T47D (cell line): ENCODE measurements around the gene SAGE1.
A peak's percentile ranks its signal among the peaks of the same experiment; 100 is the strongest.
"Not testable (repeated sequence)": the region's sequence is repeated elsewhere in the genome, so short reads cannot be mapped to it uniquely, and the experiment has no call there.

Experiments used
- DNase-seq, 2 experiments: peaks; one replicate each; pipeline versions ENCODE4 v3.0.0 to v3.0.0-alpha.2; 2011 to 2012; ENCODE audit warnings: low read depth in 1 of 2, low spot score in 1 of 2
- JUND ChIP-seq: IDR thresholded peaks from 2 replicates; pipeline ENCODE4 v1.6.1; 2012; ENCODE audit warnings: low read depth
- in situ Hi-C: cut with HindIII; loops from 2 replicates; pipeline ENCODE4 v1.10.0; 2016; ENCODE audit warnings: low sequenced_read_pairs, low pct_unique_long_range_greater_than_20kb

SAGE1 gene, protein sequence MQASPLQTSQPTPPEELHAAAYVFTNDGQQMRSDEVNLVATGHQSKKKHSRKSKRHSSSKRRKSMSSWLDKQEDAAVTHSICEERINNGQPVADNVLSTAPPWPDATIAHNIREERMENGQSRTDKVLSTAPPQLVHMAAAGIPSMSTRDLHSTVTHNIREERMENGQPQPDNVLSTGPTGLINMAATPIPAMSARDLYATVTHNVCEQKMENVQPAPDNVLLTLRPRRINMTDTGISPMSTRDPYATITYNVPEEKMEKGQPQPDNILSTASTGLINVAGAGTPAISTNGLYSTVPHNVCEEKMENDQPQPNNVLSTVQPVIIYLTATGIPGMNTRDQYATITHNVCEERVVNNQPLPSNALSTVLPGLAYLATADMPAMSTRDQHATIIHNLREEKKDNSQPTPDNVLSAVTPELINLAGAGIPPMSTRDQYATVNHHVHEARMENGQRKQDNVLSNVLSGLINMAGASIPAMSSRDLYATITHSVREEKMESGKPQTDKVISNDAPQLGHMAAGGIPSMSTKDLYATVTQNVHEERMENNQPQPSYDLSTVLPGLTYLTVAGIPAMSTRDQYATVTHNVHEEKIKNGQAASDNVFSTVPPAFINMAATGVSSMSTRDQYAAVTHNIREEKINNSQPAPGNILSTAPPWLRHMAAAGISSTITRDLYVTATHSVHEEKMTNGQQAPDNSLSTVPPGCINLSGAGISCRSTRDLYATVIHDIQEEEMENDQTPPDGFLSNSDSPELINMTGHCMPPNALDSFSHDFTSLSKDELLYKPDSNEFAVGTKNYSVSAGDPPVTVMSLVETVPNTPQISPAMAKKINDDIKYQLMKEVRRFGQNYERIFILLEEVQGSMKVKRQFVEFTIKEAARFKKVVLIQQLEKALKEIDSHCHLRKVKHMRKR

GRCh38 chrX:135893294-135893817 lies at the start of gene SAGE1, which contains the start of gene CT45A10:
TSS of gene SAGE1 (plus strand) at chrX:135893716. CDS start at chrX:135896243, 2,527 bp downstream.
TSS of gene CT45A10 (minus strand) at chrX:135893444. CDS start at chrX:135885344, 8,100 bp downstream.
- in situ Hi-C loops: no loop called here
- no peak for DNase-seq
- no peak for TF ChIP-seq JUND

DNA sequence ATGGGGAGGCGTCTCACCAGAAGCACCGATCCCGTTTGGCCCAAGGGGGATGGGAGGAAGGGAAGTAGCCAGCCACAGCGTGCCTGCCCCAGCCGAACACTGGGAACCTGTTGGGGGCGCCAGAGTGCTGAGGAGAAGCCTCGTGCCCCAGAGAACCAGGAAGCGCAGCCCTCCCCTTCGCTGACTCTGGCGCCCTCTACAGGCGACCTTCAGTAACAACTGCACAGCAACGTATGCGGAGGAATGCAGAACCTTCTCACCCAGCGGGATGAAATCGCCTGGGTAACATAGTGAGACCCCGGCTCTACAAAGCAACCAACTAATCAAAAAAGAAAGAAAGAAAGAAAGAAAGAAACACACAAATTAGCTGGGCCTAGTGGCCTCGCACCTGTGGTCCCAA lies 39.1 kb upstream of the SAGE1 start, which contains the start of gene CT45A8:
Gene CT45A8, minus strand, starts transcription at position 101 of the 400 bp plus-strand sequence. CDS start 3,755 bp downstream, outside the sequence.
- in situ Hi-C loops, DNase-seq: not testable (repeated sequence)

DNA sequence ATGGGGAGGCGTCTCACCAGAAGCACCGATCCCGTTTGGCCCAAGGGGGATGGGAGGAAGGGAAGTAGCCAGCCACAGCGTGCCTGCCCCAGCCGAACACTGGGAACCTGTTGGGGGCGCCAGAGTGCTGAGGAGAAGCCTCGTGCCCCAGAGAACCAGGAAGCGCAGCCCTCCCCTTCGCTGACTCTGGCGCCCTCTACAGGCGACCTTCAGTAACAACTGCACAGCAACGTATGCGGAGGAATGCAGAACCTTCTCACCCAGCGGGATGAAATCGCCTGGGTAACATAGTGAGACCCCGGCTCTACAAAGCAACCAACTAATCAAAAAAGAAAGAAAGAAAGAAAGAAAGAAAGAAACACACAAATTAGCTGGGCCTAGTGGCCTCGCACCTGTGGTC lies 21.8 kb upstream of the SAGE1 start, which contains the start of gene CT45A9:
Gene CT45A9, minus strand, starts transcription at position 101 of the 400 bp plus-strand sequence. CDS start 3,751 bp downstream, outside the sequence.
- DNase-seq, in situ Hi-C loops: not testable (repeated sequence)

- in situ Hi-C loops, DNase-seq: not testable (repeated sequence)
These were observed 10.8 kb upstream of the SAGE1 start for GRCh38 chrX:135882741-135883140.

DNA sequence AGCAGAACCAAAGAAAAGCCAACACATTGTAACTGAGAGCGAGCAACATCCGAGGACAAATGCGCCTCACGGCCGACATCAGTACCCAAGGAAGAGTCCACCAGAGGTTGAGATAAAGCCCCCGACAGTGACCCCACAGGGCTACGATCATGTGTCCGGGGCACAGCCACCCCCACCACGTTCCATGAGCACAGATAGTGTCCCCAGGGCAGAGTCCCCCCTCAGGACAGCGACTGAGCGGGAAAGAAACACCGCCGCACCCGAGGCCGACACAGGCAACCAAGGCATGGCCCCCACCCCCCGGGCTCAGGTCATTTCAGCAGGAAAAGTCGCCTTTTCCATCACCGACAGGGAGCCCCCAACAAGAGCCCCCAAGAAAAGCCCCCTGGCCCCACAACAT lies 5.3 kb upstream of the SAGE1 start:
- DNase-seq, in situ Hi-C loops: not testable (repeated sequence)

GRCh38 chrX:135888976-135889375 lies 4.5 kb upstream of the SAGE1 start:
- in situ Hi-C loops: not testable (repeated sequence)
- peak in 1 of 2 experiments; percentile 19 for DNase-seq

DNA sequence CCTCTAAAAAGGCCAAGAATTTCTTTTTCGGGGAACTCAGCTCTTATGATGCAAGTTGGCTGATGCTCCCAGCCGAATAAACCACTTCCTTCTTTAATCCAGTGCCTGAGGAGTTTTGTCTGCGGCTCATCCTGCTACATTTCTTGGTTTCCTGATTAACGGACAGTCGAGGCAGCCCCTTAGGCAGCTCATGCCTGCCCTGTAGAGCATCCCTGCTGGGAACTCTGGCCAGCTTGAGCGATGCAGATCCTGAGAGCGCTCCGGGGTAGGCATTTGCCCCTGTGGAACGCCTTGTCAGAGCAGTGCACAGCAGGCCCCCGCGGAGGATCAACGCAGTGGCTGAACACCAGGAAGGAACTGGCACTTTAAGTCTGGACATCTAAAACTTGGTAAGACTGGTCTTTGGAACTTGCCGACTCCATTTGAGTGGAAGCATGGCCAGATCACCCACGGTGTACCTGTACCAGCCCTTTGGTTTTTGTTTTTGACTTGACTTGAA lies 3.4 kb upstream of the SAGE1 start:
- DNase-seq: no peak
- no peak for TF ChIP-seq JUND
- in situ Hi-C loops: no loop called here

GRCh38 chrX:135892781-135893180 lies 735 bp upstream of the SAGE1 start:
- no peak for TF ChIP-seq JUND
- no peak for DNase-seq
- in situ Hi-C loops: no loop called here

DNA sequence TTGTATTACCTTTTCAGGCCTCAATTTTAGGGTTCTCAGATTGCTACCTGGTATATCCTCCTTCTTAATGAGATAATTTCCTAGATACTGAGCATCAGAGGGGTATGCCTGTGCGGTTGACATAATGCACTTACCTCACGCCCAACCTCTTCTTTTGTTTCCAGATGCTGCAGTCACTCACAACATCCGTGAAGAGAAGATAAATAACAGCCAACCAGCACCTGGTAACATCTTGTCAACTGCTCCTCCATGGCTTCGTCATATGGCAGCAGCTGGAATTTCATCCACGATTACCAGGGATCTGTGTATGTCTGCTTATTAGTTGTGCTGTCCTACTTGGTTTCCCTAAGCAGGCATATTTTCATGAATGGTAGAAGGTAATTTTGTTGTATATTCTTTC lies 16.7 kb downstream of the SAGE1 start:
- DNase-seq: no peak
- TF ChIP-seq JUND: no peak

DNA sequence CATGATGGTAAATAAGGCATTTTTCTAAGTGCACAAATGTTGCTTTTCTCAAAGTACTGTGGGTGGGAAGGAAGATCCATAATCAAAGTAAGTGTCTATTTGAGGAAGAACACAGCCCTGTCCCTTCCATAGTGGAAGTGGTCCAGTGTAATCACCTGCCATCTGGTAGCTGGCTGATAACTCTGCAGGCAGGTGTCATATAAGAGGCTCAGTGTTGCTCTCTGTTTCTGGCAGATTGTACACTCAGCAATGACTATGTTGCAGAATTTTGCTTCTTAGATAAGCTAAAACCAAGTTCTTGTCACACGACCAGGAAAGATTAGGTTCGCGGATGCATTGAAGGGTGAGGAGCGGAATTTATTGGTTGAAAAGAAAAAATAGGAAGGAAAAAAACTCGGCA lies 20.9 kb downstream of the SAGE1 start:
- in situ Hi-C loops: no loop called here
- no peak for DNase-seq
- no peak for TF ChIP-seq JUND

More for the DNA sequence above, 16.7 kb downstream of the SAGE1 start:
- in situ Hi-C loops: no loop called here

DNA sequence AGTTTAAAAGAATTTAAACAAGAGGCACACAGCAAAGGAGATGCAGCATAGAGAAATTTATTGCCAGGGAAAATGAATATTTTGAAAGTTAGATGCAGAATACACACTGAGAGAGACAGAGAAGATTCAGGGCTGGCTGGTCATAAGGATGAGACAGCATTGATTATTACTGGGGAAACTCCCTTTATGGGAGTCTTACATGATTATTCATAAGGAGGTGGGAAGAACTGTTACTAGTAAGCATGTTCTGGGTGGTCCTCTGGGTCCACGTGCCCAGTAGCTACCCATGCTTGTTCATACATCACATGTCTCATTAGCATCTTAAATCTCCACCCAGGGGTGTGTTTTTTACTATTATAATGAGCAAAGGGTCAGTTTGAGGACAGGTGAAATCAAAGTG lies 27.0 kb downstream of the SAGE1 start:
- in situ Hi-C loops, DNase-seq: not testable (repeated sequence)

DNA sequence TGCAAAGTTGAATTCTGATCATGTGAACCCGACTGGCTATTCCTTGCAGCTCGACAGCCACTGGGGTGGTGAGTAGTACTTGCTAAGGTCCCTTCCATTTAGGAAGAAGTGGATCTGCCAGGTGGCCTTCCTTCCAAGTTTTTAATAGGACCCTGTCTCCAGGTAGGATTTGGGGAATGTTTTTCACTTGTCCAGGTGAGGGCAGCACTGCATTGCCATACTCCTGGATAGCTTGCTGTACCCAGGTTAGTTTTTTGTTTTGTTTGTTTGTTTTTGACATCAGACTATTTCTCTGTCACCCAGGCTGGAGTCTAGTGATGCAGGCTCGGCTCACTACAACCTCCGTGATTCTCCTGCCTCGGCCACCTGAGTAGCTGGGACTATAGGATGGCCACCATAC lies 29.8 kb downstream of the SAGE1 start:
- TF ChIP-seq JUND: no peak
- in situ Hi-C loops: no loop called here
- peak; percentile 0 to 17 for DNase-seq

DNA sequence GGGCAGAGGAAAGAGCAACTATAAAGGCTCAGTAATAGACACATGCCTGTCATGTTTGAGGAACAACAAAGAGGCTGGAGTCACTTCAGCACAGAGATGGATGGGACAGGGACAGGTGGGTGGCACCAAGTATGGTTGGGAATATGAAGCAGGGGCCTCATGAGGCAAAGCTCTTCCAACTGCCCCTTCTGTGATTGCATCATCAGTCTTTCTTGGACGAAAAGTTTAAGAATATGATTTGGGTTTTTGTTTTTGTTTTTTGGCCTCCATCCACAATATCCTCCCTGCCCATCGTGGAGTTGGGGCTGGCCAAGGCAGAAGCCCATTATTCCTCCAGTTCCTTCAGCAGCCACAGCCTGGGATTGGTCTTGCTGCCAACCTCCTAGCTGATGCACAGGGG lies 34.4 kb downstream of the SAGE1 start:
- no peak for TF ChIP-seq JUND
- in situ Hi-C loops: no loop called here
- no peak for DNase-seq
